OCI-LY7 (cell line): ENCODE results near the gene DISC1.
"Not testable (repeated sequence)": the region's sequence is repeated elsewhere in the genome, so short reads cannot be mapped to it uniquely, and the experiment has no call there.

Experiments
- CTCF ChIP-seq: fragments of 200-600 bp; sonication (generic); conservative IDR thresholded peaks from 2 replicates; pipeline ENCODE4 v1.5.1; 2014; ENCODE audit warnings: mild to moderate bottlenecking, antibody characterized with exemption, low read length, moderate library complexity, mixed read lengths
- EZH2phosphoT487 ChIP-seq: fragments of 200-600 bp; sonication (generic); IDR thresholded peaks from 2 replicates; pipeline ENCODE4 v1.6.1; 2018; ENCODE audit warnings: low read depth, borderline replicate concordance, mild to moderate bottlenecking, mixed run types, antibody characterized with exemption, low read length, moderate library complexity, mixed read lengths

GRCh38 chr1:231765825-231766224, 139.2 kb downstream of the DISC1 start:
- not testable (repeated sequence) for TF ChIP-seq CTCF, EZH2phosphoT487
